NK-92 treated with Interleukin-12 subunit alpha and Interleukin-12 subunit beta, amount 100 ng/mL, for 24 hours (cell line): ENCODE results near the gene TRMT10B.
"Not testable (repeated sequence)": the region's sequence is repeated elsewhere in the genome, so short reads cannot be mapped to it uniquely, and the experiment has no call there.

ENCODE experiments used
- DNase-seq: peaks from one replicate; lab custom pipeline; 2025; lab: John Stamatoyannopoulos, UW

Gene TRMT10B

DNA sequence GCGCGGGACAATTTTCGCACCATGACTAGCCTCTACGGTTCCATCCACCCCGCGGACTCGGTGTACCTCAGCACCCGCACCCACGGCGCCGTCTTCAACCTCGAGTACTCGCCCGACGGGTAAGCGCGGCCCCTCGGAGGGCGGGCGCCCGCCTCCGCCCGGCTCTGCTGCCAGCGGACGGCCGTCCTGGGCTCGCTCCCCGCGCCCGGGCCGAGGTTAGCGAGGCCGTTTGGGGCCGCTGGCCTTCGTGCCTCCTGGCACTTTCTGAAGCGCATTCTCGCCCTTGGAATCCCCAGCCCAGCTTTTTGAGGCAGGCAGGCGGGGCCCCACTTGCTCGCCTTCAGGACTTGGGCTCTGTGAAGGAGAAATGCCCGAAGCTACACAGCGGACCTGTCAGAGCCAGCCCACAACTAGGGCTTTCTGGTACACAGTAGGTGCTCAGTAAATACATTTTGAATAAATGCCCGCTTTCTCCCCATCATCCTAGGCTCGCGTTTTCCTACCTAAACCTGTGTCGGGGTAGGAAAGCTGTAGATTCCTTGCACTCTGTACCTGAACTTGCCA, 47.8 kb downstream of the TRMT10B start:
- no peak for DNase-seq

- no peak for DNase-seq
These were observed 48.5 kb downstream of the TRMT10B start for GRCh38 chr9:37801959-37802711.

- DNase-seq, result no peak
These were observed 52.7 kb downstream of the TRMT10B start for GRCh38 chr9:37806271-37806670.

DNA sequence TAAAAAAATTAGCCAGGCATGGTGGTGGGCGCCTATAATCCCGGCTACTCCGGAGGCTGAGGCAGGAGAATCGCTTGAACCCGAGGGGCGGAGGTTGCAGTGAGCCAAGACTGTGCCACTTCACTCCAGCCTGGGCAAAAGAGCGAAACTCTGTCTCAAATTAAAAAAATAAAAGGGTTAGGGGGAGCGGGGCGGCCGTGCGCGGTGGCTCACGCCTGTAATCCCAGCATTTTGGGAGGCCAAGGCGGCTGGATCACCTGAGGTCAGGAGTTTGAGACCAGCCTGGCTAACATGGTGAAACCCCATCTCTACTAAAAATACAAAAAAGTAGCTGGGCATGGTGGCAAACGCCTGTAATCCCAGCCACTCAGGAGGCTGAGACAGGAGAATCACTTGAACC, 56.1 kb downstream of the TRMT10B start:
- not testable (repeated sequence) for DNase-seq

DNA sequence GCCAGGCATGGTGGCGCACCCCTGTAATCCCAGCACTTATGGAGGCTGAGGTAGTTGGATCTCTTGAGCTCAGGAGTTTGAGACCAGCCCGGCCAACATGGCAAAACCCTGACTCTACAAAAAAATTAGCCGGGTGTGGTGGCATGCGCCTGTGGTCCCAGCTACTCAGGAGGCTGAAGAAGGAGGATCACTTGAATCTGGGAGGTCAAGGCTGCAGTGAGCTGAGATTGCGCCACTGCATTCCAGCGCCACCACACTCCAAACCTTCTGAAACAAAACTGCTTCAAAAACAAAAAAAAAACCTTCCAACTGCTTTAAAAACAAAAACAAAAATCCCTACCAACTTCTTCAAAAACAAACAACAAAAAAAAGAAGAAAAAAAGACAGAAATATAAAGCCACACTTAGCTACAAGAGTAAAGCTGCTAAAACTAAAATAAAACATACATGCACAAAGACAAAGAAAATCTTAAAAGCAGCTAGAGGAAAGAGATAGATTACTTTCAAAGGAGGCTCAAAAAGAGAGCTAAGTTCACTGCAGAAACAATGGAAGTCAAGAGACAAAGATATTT, 58.4 kb downstream of the TRMT10B start:
- no peak for DNase-seq

DNA sequence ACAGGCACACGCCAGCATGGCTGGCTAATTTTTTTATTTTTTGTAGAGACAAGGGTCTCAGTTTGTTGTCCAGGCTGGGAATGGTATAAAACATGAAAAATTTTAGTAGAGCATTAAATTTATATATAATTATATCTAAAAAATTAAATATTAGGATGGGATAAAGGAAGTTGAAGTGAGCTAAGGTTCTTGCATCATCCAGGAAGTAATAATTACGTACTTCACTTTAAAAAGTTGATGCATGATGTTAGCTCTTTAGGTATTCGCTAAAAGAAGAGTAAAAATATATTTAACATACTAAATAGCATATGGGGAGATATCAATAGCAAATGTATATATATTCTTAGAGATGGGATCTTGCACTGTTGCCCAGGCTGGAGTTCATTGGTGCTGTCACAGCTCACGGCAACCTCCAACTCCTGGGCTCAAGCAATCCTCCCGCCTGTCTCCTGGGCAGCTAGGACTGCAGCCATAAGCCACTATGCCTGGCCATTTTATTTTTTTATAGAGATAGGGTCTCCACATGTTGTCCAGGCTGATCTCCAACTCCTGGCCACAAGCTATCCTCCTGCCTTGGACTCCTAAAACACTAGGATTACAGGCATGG, 59.3 kb downstream of the TRMT10B start:
- no peak for DNase-seq

- no peak for DNase-seq
These were observed 65.2 kb downstream of the TRMT10B start for GRCh38 chr9:37818849-37819248.

DNA sequence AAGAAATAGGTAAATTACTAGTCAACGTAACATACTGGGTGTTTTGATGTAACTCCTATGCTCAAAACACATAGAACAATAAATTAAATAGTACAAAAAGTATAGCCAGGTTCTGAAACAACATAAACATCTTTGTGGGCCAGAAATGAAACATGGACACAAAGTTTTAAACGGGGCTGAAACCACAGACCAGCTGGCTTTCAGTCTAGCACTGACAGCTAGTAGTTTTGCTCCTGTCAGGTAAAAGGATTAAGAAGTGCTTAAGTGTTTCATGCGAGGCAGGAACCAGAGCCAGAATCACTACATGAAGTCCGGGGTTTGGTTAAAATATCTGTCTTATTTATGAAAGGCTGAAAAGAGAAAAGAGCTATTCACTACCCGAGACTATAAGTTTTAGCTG, 66.5 kb downstream of the TRMT10B start:
- no peak for DNase-seq

DNA sequence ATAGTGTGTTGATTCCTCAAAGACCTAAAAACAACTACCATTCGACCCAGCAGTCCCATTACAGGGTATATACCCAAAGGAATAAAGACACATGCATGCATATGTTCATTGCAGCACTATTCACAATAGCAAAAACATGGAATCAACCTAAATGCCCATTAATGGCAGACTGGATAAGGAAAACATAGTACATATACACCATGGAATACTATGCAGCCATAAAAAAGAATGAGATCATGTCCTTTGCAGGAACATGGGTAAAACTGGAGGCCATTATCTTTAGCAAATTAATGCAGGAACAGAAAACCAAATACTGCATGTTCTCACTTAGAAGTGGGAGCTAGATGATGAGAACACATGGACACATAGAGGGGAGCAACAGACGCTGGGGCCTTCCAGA, 71.6 kb downstream of the TRMT10B start:
- not testable (repeated sequence) for DNase-seq

DNA sequence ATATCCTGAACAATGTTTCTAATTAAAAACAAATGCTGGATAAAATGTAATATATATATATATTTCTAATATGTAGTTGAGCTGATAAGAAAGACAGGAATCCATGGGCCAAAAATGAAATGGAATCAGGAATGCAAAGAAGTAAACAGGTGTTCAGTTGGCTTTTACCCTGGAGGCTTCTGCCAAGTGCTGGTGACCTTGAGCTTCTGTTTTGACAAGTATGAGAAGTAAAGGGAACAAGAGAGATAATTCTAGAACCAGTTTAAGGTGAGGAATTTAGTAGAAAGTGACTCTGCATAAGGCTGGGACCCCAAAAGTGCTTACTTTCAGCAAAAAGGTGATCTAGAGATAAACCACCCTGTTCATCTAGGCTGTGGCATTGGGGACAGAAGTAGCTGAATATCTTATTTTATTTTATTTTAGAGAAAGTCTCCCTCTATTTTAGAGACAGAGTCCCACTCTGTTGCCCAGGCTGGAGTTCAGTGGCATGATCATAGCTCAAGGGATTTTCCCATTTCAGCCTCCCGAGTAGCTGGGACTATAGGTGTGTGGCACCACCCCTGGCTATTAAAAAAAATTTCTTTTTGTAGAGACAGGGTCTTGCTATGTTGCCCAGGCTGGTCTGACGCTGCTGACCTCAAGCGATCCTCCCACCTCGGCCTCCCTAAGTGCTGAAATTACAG, 74.0 kb downstream of the TRMT10B start:
- DNase-seq, result no peak
